ENCODE results near the gene PPP1R37.

Gene PPP1R37

DNA sequence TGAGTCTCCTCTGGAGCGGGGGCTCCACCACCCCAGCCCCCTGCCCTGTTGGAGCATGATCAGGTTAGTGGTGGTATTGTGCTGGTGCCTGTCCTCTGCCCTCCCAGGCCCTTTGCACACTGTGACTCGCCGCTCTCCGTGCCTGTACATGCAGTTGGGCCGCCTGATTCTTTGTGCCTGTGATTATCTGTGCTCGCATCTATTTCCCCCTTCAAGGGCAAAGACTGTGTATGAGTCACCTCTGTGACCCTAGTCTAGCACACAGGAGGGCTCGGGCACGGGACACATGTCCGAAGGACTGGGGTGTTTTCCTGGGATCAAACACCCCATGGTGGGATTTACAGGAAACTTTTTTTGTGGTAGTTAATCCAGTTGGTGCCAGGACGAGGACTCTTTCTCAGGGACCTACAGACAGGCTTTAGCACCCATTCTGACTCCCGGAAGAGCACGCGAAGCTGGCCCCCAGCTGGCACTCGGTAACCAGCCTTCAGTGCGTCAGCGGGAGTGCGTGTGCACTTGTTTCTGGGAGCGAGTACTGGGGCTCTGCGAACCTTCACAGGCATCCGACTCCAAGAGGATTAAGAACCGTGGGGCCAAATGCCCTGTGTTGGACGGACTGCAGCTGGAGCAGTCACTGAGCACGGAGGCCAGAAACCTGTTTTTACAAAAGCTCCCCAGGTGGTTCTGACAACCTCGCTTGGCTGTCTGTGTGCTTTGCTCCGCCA is 6.7 kb downstream of the PPP1R37 start:
- Mint-ChIP-seq H3K4me3 (peak overlapping the region; percentile 2 to 42 (median 20)), H3K36me3 (ENCODE audit: low read depth) (peaks cover 8% of the 10 kb centered on the region), H3K27ac (peak overlapping the region; percentile 19 to 73 (median 46)), H3K4me1 (peaks cover 89% of the 10 kb centered on the region), H3K9me3 (no peaks in the 10 kb centered on the region), H3K27me3 (ENCODE audit: low read depth) (no peaks in the 10 kb centered on the region)
- no peak for TF ChIP-seq CTCF (IDR thresholded peaks at IDR 0.05; ENCODE audit: unreplicated experiment in 3 of 3)

- Mint-ChIP-seq H3K36me3 (ENCODE audit: low read depth) (peaks cover 4% of the 10 kb centered on the region), H3K4me3 (peak overlapping the region in 1 of 3 experiments; percentile 37), H3K9me3 (no peaks in the 10 kb centered on the region), H3K4me1 (peaks cover 89% of the 10 kb centered on the region), H3K27ac (peak overlapping the region in 2 of 3 experiments; percentile 83 to 87), H3K27me3 (ENCODE audit: low read depth) (no peaks in the 10 kb centered on the region)
- no peak for TF ChIP-seq CTCF (IDR thresholded peaks at IDR 0.05; ENCODE audit: unreplicated experiment in 3 of 3)
These were observed 7.2 kb downstream of the PPP1R37 start for GRCh38 chr19:45100201-45100600.

DNA sequence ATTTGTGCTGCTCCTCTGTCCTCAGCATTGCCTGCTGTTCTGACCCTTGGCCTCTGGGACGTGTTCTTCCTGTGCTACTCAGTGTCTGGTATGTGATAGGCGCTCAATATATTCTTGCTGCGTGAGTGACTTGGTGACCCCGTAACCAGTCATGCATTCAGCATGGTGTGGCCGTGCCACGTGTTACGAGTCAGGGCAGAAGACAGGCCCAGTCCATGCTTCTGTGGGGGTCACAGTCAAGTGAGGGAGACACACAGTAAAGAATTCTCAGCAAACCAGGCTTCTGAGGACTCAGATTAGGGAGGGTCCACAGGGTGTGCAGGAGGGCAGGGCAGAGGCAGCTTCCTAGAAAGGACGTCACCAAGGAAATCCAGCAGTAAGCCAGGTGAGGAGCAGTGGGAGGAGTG is 7.9 kb downstream of the PPP1R37 start:
- Mint-ChIP-seq H3K36me3 (ENCODE audit: low read depth) (peaks cover 2% of the 10 kb centered on the region), H3K4me3 (peak overlapping the region in 2 of 3 experiments; percentile 3 to 37), H3K27me3 (ENCODE audit: low read depth) (no peaks in the 10 kb centered on the region)

GRCh38 chr19:45101806-45102205 is 8.8 kb downstream of the PPP1R37 start:
- Mint-ChIP-seq H3K4me1 (peaks cover 82% of the 10 kb centered on the region), H3K36me3 (ENCODE audit: low read depth) (no peaks in the 10 kb centered on the region), H3K27ac (peak overlapping the region in 2 of 3 experiments; percentile 83 to 87)

More for the DNA sequence above, 7.9 kb downstream of the PPP1R37 start:
- no peak for TF ChIP-seq CTCF (IDR thresholded peaks at IDR 0.05; ENCODE audit: unreplicated experiment in 3 of 3)
- no peaks in the 10 kb centered on the region for H3K9me3 Mint-ChIP-seq
- peaks cover 91% of the 10 kb centered on the region for H3K4me1 Mint-ChIP-seq
- peak overlapping the region; percentile 20 to 87 (median 83) for H3K27ac Mint-ChIP-seq

DNA sequence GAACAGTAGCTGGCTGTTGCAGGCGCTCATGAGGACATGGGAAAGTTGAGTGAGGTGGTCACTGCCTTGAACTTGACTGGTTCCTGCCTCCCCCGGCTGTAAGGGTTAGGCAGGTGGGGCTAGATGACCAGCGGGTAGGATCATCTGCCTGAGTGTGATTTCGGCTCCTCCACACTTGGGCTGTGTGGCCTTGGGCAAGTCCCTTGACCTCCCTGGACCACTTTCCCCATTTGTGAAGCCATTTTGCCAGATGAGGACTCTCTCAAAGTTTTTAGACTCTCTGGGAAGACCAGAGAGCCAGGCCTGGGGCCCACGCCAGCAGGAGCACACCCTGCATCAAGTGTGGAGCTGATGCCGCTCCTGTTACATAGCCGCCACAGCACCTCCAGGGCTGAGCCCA is 9.5 kb downstream of the PPP1R37 start:
- Mint-ChIP-seq H3K9me3 (no peaks in the 10 kb centered on the region), H3K4me1 (peaks cover 77% of the 10 kb centered on the region), H3K36me3 (ENCODE audit: low read depth) (no peaks in the 10 kb centered on the region), H3K27ac (no peak overlapping the region), H3K27me3 (ENCODE audit: low read depth) (no peaks in the 10 kb centered on the region), H3K4me3 (no peak overlapping the region)
- no peak for TF ChIP-seq CTCF (IDR thresholded peaks at IDR 0.05; ENCODE audit: unreplicated experiment in 3 of 3)

More at GRCh38 chr19:45101806-45102205, 8.8 kb downstream of the PPP1R37 start:
- no peak for TF ChIP-seq CTCF (IDR thresholded peaks at IDR 0.05; ENCODE audit: unreplicated experiment in 3 of 3)
- Mint-ChIP-seq H3K9me3 (no peaks in the 10 kb centered on the region), H3K4me3 (peak overlapping the region in 2 of 3 experiments; percentile 14 to 21), H3K27me3 (ENCODE audit: low read depth) (no peaks in the 10 kb centered on the region)

- Mint-ChIP-seq H3K4me1 (peaks cover 76% of the 10 kb centered on the region), H3K4me3 (peak overlapping the region in 1 of 3 experiments; percentile 51), H3K27ac (peak overlapping the region; percentile 79 to 95 (median 86)), H3K27me3 (ENCODE audit: low read depth) (no peaks in the 10 kb centered on the region), H3K36me3 (ENCODE audit: low read depth) (no peaks in the 10 kb centered on the region), H3K9me3 (no peaks in the 10 kb centered on the region)
- no peak for TF ChIP-seq CTCF (IDR thresholded peaks at IDR 0.05; ENCODE audit: unreplicated experiment in 3 of 3)
These were observed 10.2 kb downstream of the PPP1R37 start for GRCh38 chr19:45103156-45103507.
